Naive thymus-derived CD8-positive, alpha-beta T cell (primary cell): ENCODE results near the gene TBC1D22A. TPM values are rescaled to one million over a fixed set of nuclear protein-coding genes. Genes with fewer than 3 reads are reported as not detected.
A peak's percentile ranks its signal among the peaks of the same experiment; 100 is the strongest.

ENCODE experiments used
- ATAC-seq, 2 donors: fragments of 150-1000 bp; cut with Tn5 transposase in 1 of 2; sonication (Bioruptor Pico), chemical (Tn5 transposase) in 1 of 2; 1 replicate in 1 of 2; 2 replicates in 1 of 2; pipeline ENCODE4 v1.10.0; 2021; ENCODE audit warnings: mild to moderate bottlenecking in 2 of 2, moderate library complexity in 2 of 2
- POLR2A ChIA-PET: fragments of 350-600 bp; sonication (Branson Sonifier 250); formaldehyde crosslinking; loops from one replicate; lab custom pipeline; 2021; ENCODE audit warnings: antibody characterized with exemption; lab: Charles Lee
- DNase-seq, 10 donors: peaks; one replicate each; pipeline versions ENCODE4 v3.0.0 to v3.0.0-alpha.2; 2020 to 2022
- H3K27ac Mint-ChIP-seq, 10 donors: one replicate each; pipeline ENCODE4 v1.8.0; 2020 to 2022; ENCODE audit warnings: mild to moderate bottlenecking in 10 of 10, mixed read lengths in 10 of 10, moderate library complexity in 4 of 10, inconsistent platforms in 1 of 10
- H3K27me3 Mint-ChIP-seq, 5 donors: one replicate each; pipeline ENCODE4 v1.8.0; 2021 to 2022; ENCODE audit warnings: mixed read lengths in 5 of 5
- H3K36me3 Mint-ChIP-seq, 3 donors: one replicate each; pipeline ENCODE4 v1.8.0; 2020 to 2022; ENCODE audit warnings: mixed read lengths in 3 of 3, mild to moderate bottlenecking in 2 of 3, inconsistent platforms in 1 of 3
- H3K4me1 Mint-ChIP-seq, 4 donors: one replicate each; pipeline ENCODE4 v1.8.0; 2021 to 2022; ENCODE audit warnings: mixed read lengths in 4 of 4
- H3K4me3 Mint-ChIP-seq, 10 donors: one replicate each; pipeline ENCODE4 v1.8.0; 2020 to 2022; ENCODE audit warnings: mild to moderate bottlenecking in 10 of 10, mixed read lengths in 10 of 10, moderate library complexity in 6 of 10, inconsistent platforms in 1 of 10
- H3K9me3 Mint-ChIP-seq, 9 donors: one replicate each; pipeline ENCODE4 v1.8.0; 2020 to 2022; ENCODE audit warnings: mixed read lengths in 9 of 9, mild to moderate bottlenecking in 3 of 9, inconsistent platforms in 1 of 9, moderate library complexity in 1 of 9
- polyA plus RNA-seq, 3 donors: library from polyadenylated mRNA; unstranded; fragments of 300-500 nt; fragmentation: Illumina TruSeq; gene quantifications; one replicate each; pipeline ENCODE4 v1.2.3, GENCODE V29; 2021
- total RNA-seq, 8 experiments: library from RNA in 2 of 8; stranded (reverse) in 2 of 8; gene quantifications; one replicate each; pipeline ENCODE4 v1.2.3 and lab custom pipeline; 2021 to 2026

TBC1D22A gene
- total and polyA plus RNA-seq, 5 experiments from 2014 or later: 23.0 to 57.2 (median 24.6) TPM

- H3K27me3 Mint-ChIP-seq: no peaks in the 10 kb centered on the region
- no peak for DNase-seq
- H3K27ac Mint-ChIP-seq: peak overlapping the region in 3 of 10 donors; percentile 23 to 53 (median 24)
- H3K9me3 Mint-ChIP-seq: no peaks in the 10 kb centered on the region
- no peak overlapping the region for H3K4me3 Mint-ChIP-seq
- ATAC-seq: no peak
- POLR2A ChIA-PET: no interaction called here
- H3K4me1 Mint-ChIP-seq: peaks cover 10 to 26% (median 21%) of the 10 kb centered on the region in 4 donors
- H3K36me3 Mint-ChIP-seq: peaks cover 9 to 33% (median 21%) of the 10 kb centered on the region in 3 donors
Measured at GRCh38 chr22:46861468-46862367, 99.3 kb downstream of the TBC1D22A start.

- peaks cover 9 to 30% (median 26%) of the 10 kb centered on the region in 3 donors for H3K36me3 Mint-ChIP-seq
- POLR2A ChIA-PET: no interaction called here
- peaks cover 10 to 24% (median 21%) of the 10 kb centered on the region in 4 donors for H3K4me1 Mint-ChIP-seq
- no peak for ATAC-seq
- peaks cover 0 to 2% (median 0%) of the 10 kb centered on the region in 9 donors for H3K9me3 Mint-ChIP-seq
- H3K27ac Mint-ChIP-seq: peak overlapping the region in 2 of 10 donors; percentile 23 to 47
- no peak overlapping the region for H3K4me3 Mint-ChIP-seq
- DNase-seq: no peak
- no peaks in the 10 kb centered on the region for H3K27me3 Mint-ChIP-seq
Measured at GRCh38 chr22:46862418-46863324, 100.2 kb downstream of the TBC1D22A start.

- no peak for ATAC-seq
- POLR2A ChIA-PET: no interaction called here
- no peak for DNase-seq
- Mint-ChIP-seq H3K4me3 (no peak overlapping the region), H3K4me1 (peaks cover 10 to 22% (median 17%) of the 10 kb centered on the region in 4 donors), H3K36me3 (peaks cover 18 to 35% (median 28%) of the 10 kb centered on the region in 3 donors), H3K27me3 (no peaks in the 10 kb centered on the region), H3K27ac (peak overlapping the region in 4 of 10 donors; percentile 29 to 66 (median 43)), H3K9me3 (peaks cover 0 to 4% (median 0%) of the 10 kb centered on the region in 9 donors)
Measured at GRCh38 chr22:46863794-46864193, 101.3 kb downstream of the TBC1D22A start.

GRCh38 chr22:46864314-46865051, 102.0 kb downstream of the TBC1D22A start:
- H3K27me3 Mint-ChIP-seq: no peaks in the 10 kb centered on the region
- ATAC-seq (no peak), DNase-seq (no peak)
- no peak overlapping the region for H3K4me3 Mint-ChIP-seq
- H3K27ac Mint-ChIP-seq: peak overlapping the region in 1 of 10 donors; percentile 29
- peaks cover 15 to 22% (median 19%) of the 10 kb centered on the region in 4 donors for H3K4me1 Mint-ChIP-seq
- POLR2A ChIA-PET: no interaction called here
- peaks cover 0 to 11% (median 0%) of the 10 kb centered on the region in 9 donors for H3K9me3 Mint-ChIP-seq
- H3K36me3 Mint-ChIP-seq: peaks cover 24 to 42% (median 35%) of the 10 kb centered on the region in 3 donors

GRCh38 chr22:46865052-46865434, 102.6 kb downstream of the TBC1D22A start:
- Mint-ChIP-seq H3K4me1 (peaks cover 17 to 22% (median 19%) of the 10 kb centered on the region in 4 donors), H3K9me3 (peaks cover 0 to 14% (median 0%) of the 10 kb centered on the region in 9 donors), H3K36me3 (peaks cover 28 to 47% (median 39%) of the 10 kb centered on the region in 3 donors), H3K27ac (peak overlapping the region in 1 of 10 donors; percentile 16), H3K4me3 (no peak overlapping the region), H3K27me3 (no peaks in the 10 kb centered on the region)
- DNase-seq: no peak
- ATAC-seq: no peak
- POLR2A ChIA-PET: no interaction called here

GRCh38 chr22:46865642-46866041, 103.2 kb downstream of the TBC1D22A start:
- DNase-seq (no peak), ATAC-seq (no peak)
- H3K27me3 Mint-ChIP-seq: no peaks in the 10 kb centered on the region
- peaks cover 34 to 53% (median 45%) of the 10 kb centered on the region in 3 donors for H3K36me3 Mint-ChIP-seq
- peaks cover 17 to 22% (median 19%) of the 10 kb centered on the region in 4 donors for H3K4me1 Mint-ChIP-seq
- H3K4me3 Mint-ChIP-seq: no peak overlapping the region
- H3K9me3 Mint-ChIP-seq: peaks cover 0 to 20% (median 3%) of the 10 kb centered on the region in 9 donors
- H3K27ac Mint-ChIP-seq: no peak overlapping the region
- POLR2A ChIA-PET: no interaction called here

GRCh38 chr22:46866591-46866990, 104.1 kb downstream of the TBC1D22A start:
- POLR2A ChIA-PET: no interaction called here
- Mint-ChIP-seq H3K27ac (no peak overlapping the region), H3K9me3 (peaks cover 0 to 30% (median 12%) of the 10 kb centered on the region in 9 donors), H3K4me1 (peaks cover 17 to 21% (median 17%) of the 10 kb centered on the region in 4 donors), H3K4me3 (no peak overlapping the region), H3K36me3 (peaks cover 43 to 63% (median 55%) of the 10 kb centered on the region in 3 donors), H3K27me3 (no peaks in the 10 kb centered on the region)
- DNase-seq (no peak), ATAC-seq (no peak)

GRCh38 chr22:46867106-46867505, 104.7 kb downstream of the TBC1D22A start:
- Mint-ChIP-seq H3K4me1 (peaks cover 12 to 16% (median 13%) of the 10 kb centered on the region in 4 donors), H3K4me3 (no peak overlapping the region), H3K9me3 (peaks cover 1 to 35% (median 17%) of the 10 kb centered on the region in 9 donors), H3K27me3 (no peaks in the 10 kb centered on the region), H3K27ac (no peak overlapping the region), H3K36me3 (peaks cover 47 to 68% (median 53%) of the 10 kb centered on the region in 3 donors)
- no peak for ATAC-seq
- POLR2A ChIA-PET: no interaction called here
- no peak for DNase-seq

- peaks cover 7 to 10% (median 8%) of the 10 kb centered on the region in 4 donors for H3K4me1 Mint-ChIP-seq
- no peak overlapping the region for H3K4me3 Mint-ChIP-seq
- POLR2A ChIA-PET: no interaction called here
- H3K27ac Mint-ChIP-seq: peak overlapping the region in 1 of 10 donors; percentile 24
- peaks cover 47 to 77% (median 55%) of the 10 kb centered on the region in 3 donors for H3K36me3 Mint-ChIP-seq
- H3K9me3 Mint-ChIP-seq: peaks cover 6 to 46% (median 23%) of the 10 kb centered on the region in 9 donors
- no peaks in the 10 kb centered on the region for H3K27me3 Mint-ChIP-seq
- DNase-seq (no peak), ATAC-seq (no peak)
Measured at GRCh38 chr22:46869329-46869728, 106.9 kb downstream of the TBC1D22A start.

- H3K27me3 Mint-ChIP-seq: no peaks in the 10 kb centered on the region
- DNase-seq (no peak), ATAC-seq (no peak)
- POLR2A ChIA-PET: no interaction called here
- H3K4me3 Mint-ChIP-seq: no peak overlapping the region
- H3K27ac Mint-ChIP-seq: no peak overlapping the region
- H3K4me1 Mint-ChIP-seq: peaks cover 7 to 13% (median 10%) of the 10 kb centered on the region in 4 donors
- H3K9me3 Mint-ChIP-seq: peaks cover 6 to 46% (median 23%) of the 10 kb centered on the region in 9 donors
- peaks cover 45 to 73% (median 53%) of the 10 kb centered on the region in 3 donors for H3K36me3 Mint-ChIP-seq
Measured at GRCh38 chr22:46869831-46870441, 107.5 kb downstream of the TBC1D22A start.

GRCh38 chr22:46871826-46872225, 109.4 kb downstream of the TBC1D22A start:
- H3K36me3 Mint-ChIP-seq: peaks cover 38 to 64% (median 39%) of the 10 kb centered on the region in 3 donors
- DNase-seq (no peak), ATAC-seq (no peak)
- H3K27me3 Mint-ChIP-seq: no peaks in the 10 kb centered on the region
- H3K27ac Mint-ChIP-seq: no peak overlapping the region
- peaks cover 6 to 46% (median 23%) of the 10 kb centered on the region in 9 donors for H3K9me3 Mint-ChIP-seq
- H3K4me3 Mint-ChIP-seq: no peak overlapping the region
- H3K4me1 Mint-ChIP-seq: peaks cover 14 to 21% (median 18%) of the 10 kb centered on the region in 4 donors
- POLR2A ChIA-PET: no interaction called here
